Ovary (tissue), 3 donors: Measurements from ENCODE around the gene TREH.

ENCODE experiments used
- CTCF ChIP-seq, 3 donors: fragments of 450-650 bp in 2 of 3; fragments of 200-600 bp in 1 of 3; IDR thresholded peaks; one replicate each; pipeline versions ENCODE4 v1.5.1 to v1.8.0; 2016 to 2022; ENCODE audit warnings: antibody characterized with exemption in 3 of 3, mild to moderate bottlenecking in 1 of 3
- EP300 ChIP-seq: sonication (generic); formaldehyde crosslinking; IDR thresholded peaks from one replicate; pipeline ENCODE4 v1.6.1; 2017; ENCODE audit warnings: antibody characterized with exemption
- POLR2A ChIP-seq: fragments of 450-650 bp; IDR thresholded peaks from one replicate; pipeline ENCODE4 v1.6.1; 2017; ENCODE audit warnings: antibody characterized with exemption, mild to moderate bottlenecking, moderate library complexity
- donor health status: DM: no; HTN: no; CAD: no.

- TF ChIP-seq CTCF (IDR thresholded peaks at IDR 0.05) (no peak), EP300 (no peak), POLR2A (no peak)
These were observed 9.5 kb upstream of the TREH start for GRCh38 chr11:118688851-118689502.
